IMR-90 (cell line): ENCODE results near the gene KBTBD12. TPM values are rescaled to one million over a fixed set of nuclear protein-coding genes. Genes with fewer than 3 reads are reported as not detected.

Source experiments
- ATAC-seq: fragments of 200-7000 bp; cut with Tn5 transposase; 2 replicates; pipeline ENCODE4 v1.9.1; 2020; ENCODE audit warnings: low read depth, mild to moderate bottlenecking, moderate library complexity
- BruUV-seq: library from RNA; stranded (reverse); fragments of 400-500 nt; replicated peaks from 2 replicates; lab custom pipeline; 2021; lab: Mats Ljungman, UMichigan
- CTCF ChIA-PET: fragments of 300-600 bp; formaldehyde crosslinking; extraction: SDS; loops from one replicate; lab custom pipeline; 2021; ENCODE audit warnings: antibody characterized with exemption; lab: Yijun Ruan, JAX
- POLR2A ChIA-PET: fragments of 300-600 bp; sonication (Branson Sonifier 250); formaldehyde crosslinking; loops from one replicate; lab custom pipeline; 2022; ENCODE audit warnings: antibody characterized with exemption; ENCODE audit not compliant: unreplicated experiment; lab: Charles Lee
- DNase-seq: peaks from one replicate; pipeline ENCODE4 v3.0.0; 2013
- H2AFZ ChIP-seq: replicated peaks from 2 replicates; pipeline ENCODE3; 2013; ENCODE audit warnings: low read length, mild to moderate bottlenecking; ENCODE audit not compliant: poor library complexity
- H2AK5ac ChIP-seq: 2 replicates; pipeline ENCODE4 v1.6.1; 2013; ENCODE audit warnings: low read depth, low read length, inconsistent platforms
- H2AK9ac ChIP-seq: replicated peaks from 2 replicates; pipeline ENCODE3; 2013; ENCODE audit warnings: mild to moderate bottlenecking, low read depth, low read length, moderate library complexity; ENCODE audit not compliant: poor library complexity
- H2BK120ac ChIP-seq: 2 replicates; pipeline ENCODE4 v1.6.1; 2013; ENCODE audit warnings: low read depth, low read length, inconsistent platforms
- H2BK15ac ChIP-seq: 3 replicates; pipeline ENCODE4 v1.6.1; 2013; ENCODE audit warnings: low read depth, low read length, inconsistent platforms
- H2BK20ac ChIP-seq: 2 replicates; pipeline ENCODE4 v1.6.1; 2013; ENCODE audit warnings: low read depth, mild to moderate bottlenecking, inconsistent platforms, low read length, moderate library complexity
- H2BK5ac ChIP-seq: 2 replicates; pipeline ENCODE4 v1.6.1; 2013; ENCODE audit warnings: mild to moderate bottlenecking, low read depth, low read length, inconsistent platforms; ENCODE audit not compliant: poor library complexity, severe bottlenecking
- H3K14ac ChIP-seq: replicated peaks from 2 replicates; pipeline ENCODE4 v1.6.1; 2013; ENCODE audit warnings: low read depth, low read length, inconsistent platforms
- H3K18ac ChIP-seq: 2 replicates; pipeline ENCODE4 v1.6.1; 2013; ENCODE audit warnings: low read depth, low read length, control low read depth
- H3K23ac ChIP-seq: 2 replicates; pipeline ENCODE4 v1.6.1; 2013; ENCODE audit warnings: low read depth, low read length, inconsistent platforms
- H3K27ac ChIP-seq: 2 replicates; pipeline ENCODE4 v1.5.1; 2013; ENCODE audit warnings: mild to moderate bottlenecking, control low read depth, low read length; ENCODE audit not compliant: insufficient read depth
- H3K27me3 ChIP-seq: 2 replicates; pipeline ENCODE4 v1.6.1; 2013; ENCODE audit warnings: low read length; ENCODE audit not compliant: control insufficient read depth, insufficient read depth
- H3K36me3 ChIP-seq: 2 replicates; pipeline ENCODE4 v1.6.1; 2013; ENCODE audit warnings: low read length, mixed read lengths; ENCODE audit not compliant: control insufficient read depth, insufficient read depth
- H3K4ac ChIP-seq: 2 replicates; pipeline ENCODE4 v1.6.1; 2013; ENCODE audit warnings: low read depth, low read length, inconsistent platforms
- H3K4me1 ChIP-seq: 2 replicates; pipeline ENCODE4 v1.6.1; 2013; ENCODE audit warnings: low read length, mixed read lengths; ENCODE audit not compliant: control insufficient read depth, insufficient read depth
- H3K4me2 ChIP-seq: 2 replicates; pipeline ENCODE4 v1.6.1; 2013; ENCODE audit warnings: low read depth, mild to moderate bottlenecking, control low read depth, low read length, moderate library complexity
- H3K4me3 ChIP-seq: 2 replicates; pipeline ENCODE4 v1.5.1; 2013; ENCODE audit warnings: low read depth, mild to moderate bottlenecking, control low read depth, low read length, moderate library complexity; ENCODE audit not compliant: insufficient read depth
- H3K56ac ChIP-seq: 2 replicates; pipeline ENCODE4 v1.6.1; 2013; ENCODE audit warnings: low read length, inconsistent platforms; ENCODE audit not compliant: insufficient read depth; ENCODE audit errors: extremely low read depth
- H3K79me1 ChIP-seq, 2 experiments: 2 replicates each; pipeline ENCODE4 v1.6.1; 2013; ENCODE audit warnings: low read length in 2 of 2, inconsistent platforms in 1 of 2, low read depth in 1 of 2
- H3K9ac ChIP-seq: 2 replicates; pipeline ENCODE4 v1.6.1; 2013; ENCODE audit warnings: low read depth, low read length, control low read depth
- H3K9me1 ChIP-seq: 2 replicates; pipeline ENCODE4 v1.6.1; 2013; ENCODE audit warnings: low read length, inconsistent platforms; ENCODE audit not compliant: insufficient read depth
- H3K9me3 ChIP-seq: 2 replicates; pipeline ENCODE4 v1.6.1; 2013; ENCODE audit warnings: low read length; ENCODE audit not compliant: control insufficient read depth, insufficient read depth
- H4K20me1 ChIP-seq: 2 replicates; pipeline ENCODE4 v1.6.1; 2013; ENCODE audit warnings: low read length, inconsistent platforms; ENCODE audit not compliant: insufficient read depth
- H4K5ac ChIP-seq: 2 replicates; pipeline ENCODE4 v1.6.1; 2013; ENCODE audit warnings: mild to moderate bottlenecking, low read depth, low read length, control low read depth
- H4K8ac ChIP-seq, 2 experiments: 2 replicates each; pipeline ENCODE4 v1.6.1; 2013; ENCODE audit warnings: low read depth in 2 of 2, low read length in 2 of 2, control low read depth in 1 of 2, inconsistent platforms in 1 of 2
- H4K91ac ChIP-seq: 2 replicates; pipeline ENCODE4 v1.6.1; 2013; ENCODE audit warnings: low read depth, low read length, inconsistent platforms; ENCODE audit not compliant: insufficient read depth
- BHLHE40 ChIP-seq: fragments of 150-350 bp; IDR thresholded peaks from 2 replicates; pipeline ENCODE4 v1.6.1; 2016; ENCODE audit warnings: mild to moderate bottlenecking, low read depth, low read length
- CEBPB ChIP-seq: IDR thresholded peaks from 2 replicates; pipeline ENCODE4 v1.6.1; 2012; ENCODE audit warnings: low read depth, low read length, improper control_type of control experiment
- CHD1 ChIP-seq: IDR thresholded peaks from 2 replicates; pipeline ENCODE4 v1.6.1; 2012; ENCODE audit warnings: low read depth, low read length, improper control_type of control experiment
- FOS ChIP-seq: fragments of 150-350 bp; IDR thresholded peaks from 2 replicates; pipeline ENCODE4 v1.6.1; 2016; ENCODE audit warnings: low read depth, low read length
- MAFK ChIP-seq: IDR thresholded peaks from 2 replicates; pipeline ENCODE4 v1.6.1; 2012; ENCODE audit warnings: low read depth, low read length, improper control_type of control experiment
- MXI1 ChIP-seq: IDR thresholded peaks from 2 replicates; pipeline ENCODE4 v1.6.1; 2012; ENCODE audit warnings: low read depth, mild to moderate bottlenecking, low read length, moderate library complexity, borderline replicate concordance
- NFE2L2 ChIP-seq: fragments of 150-350 bp; IDR thresholded peaks from 2 replicates; pipeline ENCODE4 v1.6.1; 2016; ENCODE audit warnings: low read depth, mild to moderate bottlenecking, low read length
- POLR2A ChIP-seq: IDR thresholded peaks from 2 replicates; pipeline ENCODE4 v1.6.1; 2012; ENCODE audit warnings: mild to moderate bottlenecking, low read depth, low read length
- RAD21 ChIP-seq: IDR thresholded peaks from 2 replicates; pipeline ENCODE4 v1.6.1; 2012; ENCODE audit warnings: low read length, improper control_type of control experiment
- RCOR1 ChIP-seq: IDR thresholded peaks from 2 replicates; pipeline ENCODE4 v1.6.1; 2012; ENCODE audit warnings: mild to moderate bottlenecking, low read length, improper control_type of control experiment; ENCODE audit not compliant: insufficient replicate concordance
- RFX5 ChIP-seq: IDR thresholded peaks from 2 replicates; pipeline ENCODE4 v1.8.0; 2012; ENCODE audit warnings: low read depth, mild to moderate bottlenecking, low read length, moderate library complexity
- SMC3 ChIP-seq: fragments of 150-350 bp; IDR thresholded peaks from 2 replicates; pipeline ENCODE4 v1.6.1; 2016; ENCODE audit warnings: low read depth, mild to moderate bottlenecking, antibody characterized with exemption, low read length, moderate library complexity
- WGBS, 2 experiments: methylation state at CpG; one replicate each; pipeline versions ENCODE4 v1.1.5 to v1.1.7; 2013; ENCODE audit warnings: missing lambda C conversion rate in 2 of 2; ENCODE audit not compliant: insufficient read length in 1 of 2; ENCODE audit errors: extremely low coverage in 2 of 2; 5-methylcytosine and 5-hydroxymethylcytosine counted together
- dilution Hi-C: fragments of 300-500 bp; cut with HindIII; formaldehyde crosslinking; loops from one replicate; pipeline ENCODE4 v1.14.3; 2018; ENCODE audit warnings: low sequenced_read_pairs; ENCODE audit not compliant: unreplicated experiment
- in situ Hi-C: fragments of 300-500 bp; cut with MboI; formaldehyde crosslinking; loops from 3 replicates; pipeline ENCODE4 v1.14.3; 2019; ENCODE audit warnings: low sequenced_read_pairs, inconsistent platforms, mixed read lengths
- intact Hi-C: fragments of 100-400 bp; cut with micrococcal nuclease; formaldehyde crosslinking; loops from 2 replicates; pipeline ENCODE4 v1.10.0; 2022
- polyA plus RNA-seq, 3 experiments: library from polyadenylated mRNA; depleted of rRNA; stranded (reverse); fragments of >200 nt; gene quantifications; 2 replicates each; pipeline ENCODE4 v1.2.3, GENCODE V29; 2012; ENCODE audit warnings: low replicate concordance in 1 of 3
- total RNA-seq: library from RNA; depleted of rRNA; stranded (reverse); fragments of >200 nt; gene quantifications from 2 replicates; pipeline ENCODE4 v1.2.3, GENCODE V29; 2012
- TF ChIP-seq, protein P1 (sequence below): conservative IDR thresholded peaks from 2 replicates; pipeline ENCODE4 v1.5.1; 2012; ENCODE audit warnings: mild to moderate bottlenecking, low read depth, low read length, improper control_type of control experiment
- TF ChIP-seq, protein P2 (sequence below): fragments of 150-350 bp; IDR thresholded peaks from 2 replicates; pipeline ENCODE4 v1.6.1; 2016; ENCODE audit warnings: low read depth, mild to moderate bottlenecking, low read length, moderate library complexity, borderline replicate concordance
- TF ChIP-seq, protein P3 (sequence below): fragments of 150-350 bp; IDR thresholded peaks from 2 replicates; pipeline ENCODE4 v1.6.1; 2017; ENCODE audit warnings: mild to moderate bottlenecking, antibody characterized with exemption, low read length, low read depth

KBTBD12 gene
- total and polyA plus RNA-seq, 2 of the 4 experiments (the other 2 are of a cell fraction): not detected

DNA sequence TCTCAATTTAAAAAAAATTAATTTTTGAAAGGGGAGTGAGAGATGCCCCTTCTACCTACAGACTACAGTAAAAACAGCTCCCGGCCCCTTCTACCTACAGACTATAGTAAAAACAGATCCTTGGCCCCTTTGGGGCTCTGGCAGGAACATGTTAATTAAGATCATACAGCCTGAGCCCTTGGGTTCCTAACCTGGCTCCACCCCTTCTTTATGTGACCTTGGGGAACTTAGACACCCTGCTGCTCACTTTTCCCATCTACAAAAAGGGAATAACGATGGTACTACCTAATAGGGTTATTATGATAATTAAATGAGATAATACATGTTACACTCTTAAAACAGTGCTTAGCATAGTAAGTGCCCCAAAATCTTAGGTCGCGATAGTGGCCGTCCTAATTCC, 77.1 kb downstream of the KBTBD12 start:
- H2BK5ac ChIP-seq: no peak overlapping the region
- H3K27ac ChIP-seq: no peak overlapping the region
- no peak overlapping the region for H3K4me2 ChIP-seq
- no peak overlapping the region for H4K8ac ChIP-seq
- H2AK5ac ChIP-seq: no peak overlapping the region
- H3K36me3 ChIP-seq: no peaks in the 10 kb centered on the region
- H2BK120ac ChIP-seq: no peak overlapping the region
- H4K20me1 ChIP-seq: no peaks in the 10 kb centered on the region
- TF ChIP-seq SMC3: no peak
- TF ChIP-seq RFX5: no peak
- TF ChIP-seq RAD21: no peak
- no peak for TF ChIP-seq CHD1
- TF ChIP-seq, protein P1, sequence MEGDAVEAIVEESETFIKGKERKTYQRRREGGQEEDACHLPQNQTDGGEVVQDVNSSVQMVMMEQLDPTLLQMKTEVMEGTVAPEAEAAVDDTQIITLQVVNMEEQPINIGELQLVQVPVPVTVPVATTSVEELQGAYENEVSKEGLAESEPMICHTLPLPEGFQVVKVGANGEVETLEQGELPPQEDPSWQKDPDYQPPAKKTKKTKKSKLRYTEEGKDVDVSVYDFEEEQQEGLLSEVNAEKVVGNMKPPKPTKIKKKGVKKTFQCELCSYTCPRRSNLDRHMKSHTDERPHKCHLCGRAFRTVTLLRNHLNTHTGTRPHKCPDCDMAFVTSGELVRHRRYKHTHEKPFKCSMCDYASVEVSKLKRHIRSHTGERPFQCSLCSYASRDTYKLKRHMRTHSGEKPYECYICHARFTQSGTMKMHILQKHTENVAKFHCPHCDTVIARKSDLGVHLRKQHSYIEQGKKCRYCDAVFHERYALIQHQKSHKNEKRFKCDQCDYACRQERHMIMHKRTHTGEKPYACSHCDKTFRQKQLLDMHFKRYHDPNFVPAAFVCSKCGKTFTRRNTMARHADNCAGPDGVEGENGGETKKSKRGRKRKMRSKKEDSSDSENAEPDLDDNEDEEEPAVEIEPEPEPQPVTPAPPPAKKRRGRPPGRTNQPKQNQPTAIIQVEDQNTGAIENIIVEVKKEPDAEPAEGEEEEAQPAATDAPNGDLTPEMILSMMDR: no peak
- TF ChIP-seq RCOR1: no peak
- TF ChIP-seq CEBPB: no peak
- no peak for TF ChIP-seq FOS
- TF ChIP-seq, protein P2, sequence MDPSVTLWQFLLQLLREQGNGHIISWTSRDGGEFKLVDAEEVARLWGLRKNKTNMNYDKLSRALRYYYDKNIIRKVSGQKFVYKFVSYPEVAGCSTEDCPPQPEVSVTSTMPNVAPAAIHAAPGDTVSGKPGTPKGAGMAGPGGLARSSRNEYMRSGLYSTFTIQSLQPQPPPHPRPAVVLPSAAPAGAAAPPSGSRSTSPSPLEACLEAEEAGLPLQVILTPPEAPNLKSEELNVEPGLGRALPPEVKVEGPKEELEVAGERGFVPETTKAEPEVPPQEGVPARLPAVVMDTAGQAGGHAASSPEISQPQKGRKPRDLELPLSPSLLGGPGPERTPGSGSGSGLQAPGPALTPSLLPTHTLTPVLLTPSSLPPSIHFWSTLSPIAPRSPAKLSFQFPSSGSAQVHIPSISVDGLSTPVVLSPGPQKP: no peak
- no peak for TF ChIP-seq MAFK
- no peak for TF ChIP-seq NFE2L2
- TF ChIP-seq POLR2A: no peak
- TF ChIP-seq MXI1: no peak
- TF ChIP-seq BHLHE40: no peak
- TF ChIP-seq, protein P3, sequence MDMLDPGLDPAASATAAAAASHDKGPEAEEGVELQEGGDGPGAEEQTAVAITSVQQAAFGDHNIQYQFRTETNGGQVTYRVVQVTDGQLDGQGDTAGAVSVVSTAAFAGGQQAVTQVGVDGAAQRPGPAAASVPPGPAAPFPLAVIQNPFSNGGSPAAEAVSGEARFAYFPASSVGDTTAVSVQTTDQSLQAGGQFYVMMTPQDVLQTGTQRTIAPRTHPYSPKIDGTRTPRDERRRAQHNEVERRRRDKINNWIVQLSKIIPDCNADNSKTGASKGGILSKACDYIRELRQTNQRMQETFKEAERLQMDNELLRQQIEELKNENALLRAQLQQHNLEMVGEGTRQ: no peak
- CTCF ChIA-PET: no interaction called here
- peaks cover 32% of the 10 kb centered on the region for H3K27me3 ChIP-seq
- H2AFZ ChIP-seq: no peak overlapping the region
- no peak overlapping the region for H3K14ac ChIP-seq
- H3K79me1 ChIP-seq: no peaks in the 10 kb centered on the region
- intact Hi-C loops: no loop called here
- no peak overlapping the region for H4K5ac ChIP-seq
- H3K9me3 ChIP-seq: peaks cover 3% of the 10 kb centered on the region; the same call in 1 of the 2 replicates
- H3K18ac ChIP-seq: no peak overlapping the region
- no peak overlapping the region for H3K4me3 ChIP-seq
- no peaks in the 10 kb centered on the region for H3K9me1 ChIP-seq
- H2AK9ac ChIP-seq: no peak overlapping the region
- in situ Hi-C loops: no loop called here
- H3K56ac ChIP-seq: no peak overlapping the region
- POLR2A ChIA-PET: no interaction called here
- DNase-seq: no peak
- no peaks in the 10 kb centered on the region for H3K4me1 ChIP-seq
- H3K23ac ChIP-seq: no peak overlapping the region
- dilution Hi-C loops: no loop called here
- ATAC-seq: no peak
- no peak overlapping the region for H3K9ac ChIP-seq
- H2BK20ac ChIP-seq: no peak overlapping the region
- H3K4ac ChIP-seq: no peak overlapping the region
- BruUV-seq: no TSS peak
- WGBS, 2 experiments: no CpG with 5 or more reads among the region's 5 CpGs
- H2BK15ac ChIP-seq: no peak overlapping the region
- no peak overlapping the region for H4K91ac ChIP-seq
